ENCODE measurements around the gene MZF1. TPM values are rescaled to one million over a fixed set of nuclear protein-coding genes. Genes with fewer than 3 reads are reported as not detected.

The MZF1 gene
- total and polyA plus RNA-seq, 11 donors = 6.2 to 12.5 (median 9.1) TPM

GRCh38 chr19:58554494-58555368, 18.4 kb downstream of the MZF1 start, which contains the start of gene CHMP2A:
Gene CHMP2A, minus strand, starts transcription at chr19:58555105. Its CDS starts 893 bp downstream, at chr19:58554212.
- Histone ChIP-seq H3K9me3 (no peaks in the 10 kb centered on the region), H3K27ac (peak within 1 kb of the TSS; percentile 66 to 100 (median 94)), H3K4me3 (peak within 1 kb of the TSS; percentile 48 to 97 (median 82)), H3K36me3 (peaks cover 0 to 60% (median 50%) of the 10 kb centered on the region in 9 donors), H3K27me3 (no peaks in the 10 kb centered on the region), H3K4me1 (peaks cover 7 to 47% (median 37%) of the 10 kb centered on the region in 12 donors)
- peak; percentile 98 to 99 (median 99) for DNase-seq
- WGBS, 4 donors = 1% methylated on average over 50 to 69 of the region's 69 CpGs
- intact Hi-C loops (cut with DNase I) = loop anchor here in 2 of 10 donors (1.0 kb wide), 1 partner anchor 10 kb away; the partner anchor contains the start of gene TRIM28 (in 2 of the 2)
- peak in 1 of 2 donors; percentile 74 for TF ChIP-seq POLR2A (IDR thresholded peaks at IDR 0.05)
- no peak for TF ChIP-seq CTCF (IDR thresholded peaks at IDR 0.05)
- ATAC-seq = peak; percentile 52 to 76 (median 66)

GRCh38 chr19:58553799-58554493, 19.2 kb downstream of the MZF1 start:
- Histone ChIP-seq H3K36me3 (peaks cover 0 to 68% (median 58%) of the 10 kb centered on the region in 9 donors), H3K4me1 (peaks cover 7 to 45% (median 35%) of the 10 kb centered on the region in 12 donors), H3K4me3 (peak overlapping the region; percentile 48 to 97 (median 82)), H3K27me3 (no peaks in the 10 kb centered on the region), H3K27ac (peak overlapping the region; percentile 66 to 100 (median 94)), H3K9me3 (no peaks in the 10 kb centered on the region)
- TF ChIP-seq POLR2A (IDR thresholded peaks at IDR 0.05) (no peak), CTCF (IDR thresholded peaks at IDR 0.05) (no peak)
- DNase-seq (peak in 1 of 5 donors; percentile 23), ATAC-seq (no peak)
- intact Hi-C loops (cut with DNase I) = no loop called here
- 39 to 57% (median 41%) methylated on average over 18 of the region's 18 CpGs for WGBS, 4 donors

- WGBS, 4 donors = 90 to 95% (median 93%) methylated on average over 2 of the region's 2 CpGs
- no peak overlapping the region for H3K4me3 ChIP-seq
- intact Hi-C loops (cut with DNase I) = no loop called here
- H3K36me3 ChIP-seq = peaks cover 0 to 81% (median 71%) of the 10 kb centered on the region in 9 donors
- ATAC-seq (no peak), DNase-seq (no peak)
- TF ChIP-seq POLR2A (IDR thresholded peaks at IDR 0.05) (no peak), CTCF (IDR thresholded peaks at IDR 0.05) (no peak)
- H3K4me1 ChIP-seq = peaks cover 7 to 42% (median 35%) of the 10 kb centered on the region in 12 donors
- H3K27me3 ChIP-seq = no peaks in the 10 kb centered on the region
- no peaks in the 10 kb centered on the region for H3K9me3 ChIP-seq
- no peak overlapping the region for H3K27ac ChIP-seq
These were observed 20.5 kb downstream of the MZF1 start for GRCh38 chr19:58552655-58553054.
